ENCODE measurements around the gene MAST4. TPM values are rescaled to one million over a fixed set of nuclear protein-coding genes. Genes with fewer than 3 reads are reported as not detected.

Gene MAST4
- total and polyA plus RNA-seq, 2 donors (not counting 1 experiment from before 2014, with no cell fraction given) = 2.5 to 57.1 TPM

GRCh38 chr5:67010684-67011409 lies 414.7 kb downstream of the MAST4 start:
- no peak overlapping the region for H3K4me2 ChIP-seq (replicated peaks; ENCODE audit: low read depth, low read length, poor library complexity, severe bottlenecking)
- peaks cover 0 to 7% of the 10 kb centered on the region in 2 donors for H3K4me1 ChIP-seq (ENCODE audit: control insufficient read depth in 2 of 2, insufficient read depth in 2 of 2, low read length in 2 of 2)
- ATAC-seq (ENCODE audit: low read depth) (no peak), DNase-seq (no peak)
- H3K27me3 ChIP-seq (replicated peaks in 1 of 4; ENCODE audit: control extremely low read depth in 1 of 4, control insufficient read depth in 3 of 4, insufficient read depth in 4 of 4, low read length in 3 of 4) = peaks cover 0 to 7% (median 1%) of the 10 kb centered on the region in 4 experiments
- no peak overlapping the region for H3K27ac ChIP-seq (ENCODE audit: low read length in 2 of 2)
- H3K79me2 ChIP-seq (ENCODE audit: control insufficient read depth, insufficient read depth, low read length) = no peaks in the 10 kb centered on the region
- WGBS (ENCODE audit: insufficient coverage) = 68% methylated on average over 7 of the region's 8 CpGs
- POLR2A ChIA-PET = no interaction called here
- TF ChIP-seq EZH2 (IDR thresholded peaks at IDR 0.05; ENCODE audit: borderline replicate concordance, insufficient read depth, low read depth, low read length, poor library complexity, severe bottlenecking) (no peak), CTCF (IDR thresholded peaks at IDR 0.05) (no peak)
- Mint-ChIP-seq H3K4me3 (no peak overlapping the region), H3K4me1 (peaks cover 13% of the 10 kb centered on the region), H3K27me3 (no peaks in the 10 kb centered on the region), H3K9me3 (ENCODE audit: insufficient read depth) (no peaks in the 10 kb centered on the region), H3K27ac (no peak overlapping the region)
- no peak overlapping the region for H3K4me3 ChIP-seq (ENCODE audit: control extremely low read depth in 1 of 5, extremely low read depth in 1 of 5, insufficient read depth in 1 of 5, low read depth in 2 of 5, low read length in 4 of 5)
- H3K9me3 ChIP-seq (ENCODE audit: control extremely low read depth in 1 of 3, control insufficient read depth in 2 of 3, insufficient read depth in 1 of 3, low read length in 2 of 3) = no peaks in the 10 kb centered on the region
- no peak overlapping the region for H2AFZ ChIP-seq (ENCODE audit: insufficient read depth, low read depth, low read length, poor library complexity, severe bottlenecking)
- no peaks in the 10 kb centered on the region for H4K20me1 ChIP-seq (ENCODE audit: control insufficient read depth, insufficient read depth, low read length, poor library complexity, severe bottlenecking)
- intact Hi-C loops (cut with micrococcal nuclease) = no loop called here
- H3K9ac ChIP-seq (ENCODE audit: low read length) = no peak overlapping the region
- H3K36me3 ChIP-seq (replicated peaks in 1 of 2; ENCODE audit: control extremely low read depth in 1 of 2, control insufficient read depth in 1 of 2, extremely low read depth in 1 of 2, insufficient read depth in 2 of 2, low read length in 1 of 2) = no peaks in the 10 kb centered on the region
- CTCF ChIA-PET = interaction anchor here (0.5 kb wide), 1 partner anchor 1224 kb away, joined by 3 read pairs; no protein-coding TSS in a partner anchor

- no peak overlapping the region for H3K27ac ChIP-seq (ENCODE audit: low read length in 2 of 2)
- no peak overlapping the region for H3K4me3 Mint-ChIP-seq
- H3K4me3 ChIP-seq (ENCODE audit: control extremely low read depth in 1 of 5, extremely low read depth in 1 of 5, insufficient read depth in 1 of 5, low read depth in 2 of 5, low read length in 4 of 5) = no peak overlapping the region
- DNase-seq (no peak), ATAC-seq (ENCODE audit: low read depth) (no peak)
- no peaks in the 10 kb centered on the region for H3K27me3 Mint-ChIP-seq
- H4K20me1 ChIP-seq (ENCODE audit: control insufficient read depth, insufficient read depth, low read length, poor library complexity, severe bottlenecking) = no peaks in the 10 kb centered on the region
- peaks cover 0 to 3% of the 10 kb centered on the region in 2 donors for H3K4me1 ChIP-seq (ENCODE audit: control insufficient read depth in 2 of 2, insufficient read depth in 2 of 2, low read length in 2 of 2)
- H2AFZ ChIP-seq (ENCODE audit: insufficient read depth, low read depth, low read length, poor library complexity, severe bottlenecking) = no peak overlapping the region
- intact Hi-C loops (cut with micrococcal nuclease) = no loop called here
- no peak overlapping the region for H3K4me2 ChIP-seq (replicated peaks; ENCODE audit: low read depth, low read length, poor library complexity, severe bottlenecking)
- H3K79me2 ChIP-seq (ENCODE audit: control insufficient read depth, insufficient read depth, low read length) = no peaks in the 10 kb centered on the region
- POLR2A ChIA-PET = no interaction called here
- no peak for TF ChIP-seq CTCF (IDR thresholded peaks at IDR 0.05)
- TF ChIP-seq EZH2 (IDR thresholded peaks at IDR 0.05; ENCODE audit: borderline replicate concordance, insufficient read depth, low read depth, low read length, poor library complexity, severe bottlenecking) = no peak
- no peaks in the 10 kb centered on the region for H3K9me3 Mint-ChIP-seq (ENCODE audit: insufficient read depth)
- peaks cover 8% of the 10 kb centered on the region for H3K4me1 Mint-ChIP-seq
- H3K9me3 ChIP-seq (ENCODE audit: control extremely low read depth in 1 of 3, control insufficient read depth in 2 of 3, insufficient read depth in 1 of 3, low read length in 2 of 3) = no peaks in the 10 kb centered on the region
- WGBS (ENCODE audit: insufficient coverage) = 52% methylated on average over 5 of the region's 5 CpGs
- peaks cover 0 to 7% (median 1%) of the 10 kb centered on the region in 4 experiments for H3K27me3 ChIP-seq (replicated peaks in 1 of 4; ENCODE audit: control extremely low read depth in 1 of 4, control insufficient read depth in 3 of 4, insufficient read depth in 4 of 4, low read length in 3 of 4)
- no peaks in the 10 kb centered on the region for H3K36me3 ChIP-seq (replicated peaks in 1 of 2; ENCODE audit: control extremely low read depth in 1 of 2, control insufficient read depth in 1 of 2, extremely low read depth in 1 of 2, insufficient read depth in 2 of 2, low read length in 1 of 2)
- no peak overlapping the region for H3K9ac ChIP-seq (ENCODE audit: low read length)
- H3K27ac Mint-ChIP-seq = no peak overlapping the region
- CTCF ChIA-PET = interaction anchor here (0.5 to 1.4 kb wide), 3 partner anchors 21 to 1224 kb away, joined by 3 read pairs; no protein-coding TSS in a partner anchor
These were observed 415.2 kb downstream of the MAST4 start for GRCh38 chr5:67011422-67011821.

All from B cell (primary cell).